ENCODE results near the gene SGTA. TPM values are rescaled to one million over a fixed set of nuclear protein-coding genes. Genes with fewer than 3 reads are reported as not detected.

The SGTA gene
- total RNA-seq, 2 donors from 2014 or later = 72.4 to 87.9 TPM

- TF ChIP-seq CTCF (IDR thresholded peaks at IDR 0.05) (no peak), POLR2A (IDR thresholded peaks at IDR 0.05) (no peak), POLR2AphosphoS5 (IDR thresholded peaks at IDR 0.05) (no peak)
- Histone ChIP-seq H3K9me3 (no peaks in the 10 kb centered on the region), H3K27me3 (replicated peaks; ENCODE audit: insufficient read depth) (no peaks in the 10 kb centered on the region), H3K4me1 (replicated peaks) (peaks cover 4% of the 10 kb centered on the region), H3K27ac (no peak overlapping the region), H3K4me3 (no peak overlapping the region), H3K36me3 (peaks cover 6 to 18% of the 10 kb centered on the region in 2 donors)
- no peak for DNase-seq (ENCODE audit: low spot score)
- intact Hi-C loops (cut with DNase I) = no loop called here
- 91% methylated on average over 39 of the region's 58 CpGs for WGBS
These were observed 27.3 kb upstream of the SGTA start for GRCh38 chr19:2810141-2811091.

- DNase-seq (ENCODE audit: low spot score) = no peak
- peaks cover 6 to 18% of the 10 kb centered on the region in 2 donors for H3K36me3 ChIP-seq
- no peaks in the 10 kb centered on the region for H3K27me3 ChIP-seq (replicated peaks; ENCODE audit: insufficient read depth)
- peaks cover 4% of the 10 kb centered on the region for H3K4me1 ChIP-seq (replicated peaks)
- H3K9me3 ChIP-seq = no peaks in the 10 kb centered on the region
- no peak overlapping the region for H3K4me3 ChIP-seq
- intact Hi-C loops (cut with DNase I) = no loop called here
- no peak for TF ChIP-seq POLR2A (IDR thresholded peaks at IDR 0.05)
- no peak for TF ChIP-seq POLR2AphosphoS5 (IDR thresholded peaks at IDR 0.05)
- no peak for TF ChIP-seq CTCF (IDR thresholded peaks at IDR 0.05)
- no peak overlapping the region for H3K27ac ChIP-seq
- 89% methylated on average over 37 of the region's 37 CpGs for WGBS
These were observed 26.5 kb upstream of the SGTA start for GRCh38 chr19:2809387-2810140.

DNA sequence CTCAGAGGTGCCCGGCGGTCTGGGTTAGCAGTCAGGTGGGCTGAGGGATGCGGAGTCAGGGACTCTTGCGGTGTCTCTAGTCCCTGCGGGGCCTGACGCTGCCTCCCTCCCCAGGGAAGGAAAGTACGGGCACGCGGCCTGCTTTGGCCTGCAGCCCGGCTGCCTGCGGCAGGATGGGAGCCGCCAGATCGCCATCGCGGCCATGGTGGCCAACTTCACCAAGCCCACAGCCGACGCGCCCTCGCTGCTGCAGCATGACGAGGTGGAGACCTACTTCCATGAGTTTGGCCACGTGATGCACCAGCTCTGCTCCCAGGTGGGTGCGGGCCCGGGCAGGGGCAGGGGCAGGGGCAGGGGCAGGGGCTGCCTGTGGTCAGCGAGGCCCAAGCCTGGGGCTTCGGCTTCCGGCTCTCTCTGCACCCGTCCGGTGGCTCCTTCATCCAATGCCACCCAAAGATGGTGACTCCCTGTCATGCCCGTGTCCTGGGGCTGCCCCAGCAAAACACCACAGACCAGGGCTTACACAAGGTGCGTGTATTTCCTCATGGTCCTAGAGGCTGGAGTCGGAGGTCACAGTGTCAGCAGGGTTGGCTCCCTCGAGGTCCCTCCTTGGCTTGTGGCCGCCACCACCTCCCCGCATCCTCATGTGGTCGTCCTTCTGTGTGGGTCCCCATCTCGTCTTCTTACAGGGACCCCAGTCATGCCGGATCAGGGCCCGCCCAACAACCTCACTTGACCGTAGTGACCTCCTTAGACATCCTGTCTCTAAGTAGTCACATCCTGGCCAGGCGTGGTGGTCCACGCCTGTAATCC lies 25.3 kb upstream of the SGTA start:
- peaks cover 4% of the 10 kb centered on the region for H3K4me1 ChIP-seq (replicated peaks)
- TF ChIP-seq POLR2AphosphoS5 (IDR thresholded peaks at IDR 0.05) (no peak), POLR2A (IDR thresholded peaks at IDR 0.05) (no peak), CTCF (IDR thresholded peaks at IDR 0.05) (no peak)
- no peak overlapping the region for H3K27ac ChIP-seq
- no peaks in the 10 kb centered on the region for H3K27me3 ChIP-seq (replicated peaks; ENCODE audit: insufficient read depth)
- no peak overlapping the region for H3K4me3 ChIP-seq
- 95% methylated on average over 41 of the region's 41 CpGs for WGBS
- H3K9me3 ChIP-seq = no peaks in the 10 kb centered on the region
- H3K36me3 ChIP-seq = peaks cover 6 to 18% of the 10 kb centered on the region in 2 donors
- intact Hi-C loops (cut with DNase I) = no loop called here
- DNase-seq (ENCODE audit: low spot score) = no peak

GRCh38 chr19:2807379-2808128 lies 24.5 kb upstream of the SGTA start:
- intact Hi-C loops (cut with DNase I) = no loop called here
- peaks cover 6 to 18% of the 10 kb centered on the region in 2 donors for H3K36me3 ChIP-seq
- H3K4me1 ChIP-seq (replicated peaks) = no peaks in the 10 kb centered on the region
- H3K27me3 ChIP-seq (replicated peaks; ENCODE audit: insufficient read depth) = no peaks in the 10 kb centered on the region
- no peak overlapping the region for H3K27ac ChIP-seq
- no peak for DNase-seq (ENCODE audit: low spot score)
- TF ChIP-seq POLR2AphosphoS5 (IDR thresholded peaks at IDR 0.05) (no peak), CTCF (IDR thresholded peaks at IDR 0.05) (no peak), POLR2A (IDR thresholded peaks at IDR 0.05) (no peak)
- no peak overlapping the region for H3K4me3 ChIP-seq
- WGBS = 95% methylated on average over 48 of the region's 56 CpGs
- H3K9me3 ChIP-seq = no peaks in the 10 kb centered on the region

Data from prostate gland (tissue), 2 donors.